Measurements from ENCODE around the gene EIF5B.
"Not testable (repeated sequence)": the region's sequence is repeated elsewhere in the genome, so short reads cannot be mapped to it uniquely, and the experiment has no call there.

Gene EIF5B

GRCh38 chr2:99337113-99338028, at the start of gene EIF5B:
EIF5B (plus strand) TSS chr2:99337389; CDS start chr2:99337555, 166 bp downstream.
- peak; percentile 82 to 85 for DNase-seq (ENCODE audit: extremely low read depth in 1 of 2, low read depth in 1 of 2)

GRCh38 chr2:99297994-99298393, 39.2 kb upstream of the EIF5B start:
- DNase-seq (ENCODE audit: extremely low read depth in 1 of 2, low read depth in 1 of 2): no peak

GRCh38 chr2:99299580-99299979, 37.6 kb upstream of the EIF5B start:
- no peak for DNase-seq (ENCODE audit: extremely low read depth in 1 of 2, low read depth in 1 of 2)

- not testable (repeated sequence) for DNase-seq (ENCODE audit: extremely low read depth in 1 of 2, low read depth in 1 of 2)
Measured at GRCh38 chr2:99301097-99301496, 36.1 kb upstream of the EIF5B start, which contains the start of gene LYG1. LYG1 (minus strand) TSS chr2:99301197; CDS start chr2:99295670, 5,527 bp downstream.

GRCh38 chr2:99317161-99317872, 19.9 kb upstream of the EIF5B start:
- no peak for DNase-seq (ENCODE audit: extremely low read depth in 1 of 2, low read depth in 1 of 2)

- DNase-seq (ENCODE audit: extremely low read depth in 1 of 2, low read depth in 1 of 2): not testable (repeated sequence)
Measured at GRCh38 chr2:99317873-99318200, 19.4 kb upstream of the EIF5B start.

- DNase-seq (ENCODE audit: extremely low read depth in 1 of 2, low read depth in 1 of 2): no peak
Measured at GRCh38 chr2:99325384-99325783, 11.8 kb upstream of the EIF5B start.

GRCh38 chr2:99335911-99336803, 1.0 kb upstream of the EIF5B start, which contains the start of gene TXNDC9:
TXNDC9 (minus strand) TSS chr2:99336333; CDS start chr2:99333210, 3,123 bp downstream.
- peak; percentile 92 to 93 for DNase-seq (ENCODE audit: extremely low read depth in 1 of 2, low read depth in 1 of 2)

GRCh38 chr2:99336804-99337112, 431 bp upstream of the EIF5B start:
- DNase-seq (ENCODE audit: extremely low read depth in 1 of 2, low read depth in 1 of 2): no peak

GRCh38 chr2:99338029-99338585, 918 bp downstream of the EIF5B start:
- DNase-seq (ENCODE audit: extremely low read depth in 1 of 2, low read depth in 1 of 2): no peak

- DNase-seq (ENCODE audit: extremely low read depth in 1 of 2, low read depth in 1 of 2): no peak
Measured at GRCh38 chr2:99340669-99341236, 3.6 kb downstream of the EIF5B start.

- DNase-seq (ENCODE audit: extremely low read depth in 1 of 2, low read depth in 1 of 2): no peak
Measured at GRCh38 chr2:99342536-99342935, 5.3 kb downstream of the EIF5B start.

- DNase-seq (ENCODE audit: extremely low read depth in 1 of 2, low read depth in 1 of 2): not testable (repeated sequence)
Measured at GRCh38 chr2:99345446-99345845, 8.3 kb downstream of the EIF5B start.

GRCh38 chr2:99346218-99346617, 9.0 kb downstream of the EIF5B start:
- DNase-seq (ENCODE audit: extremely low read depth in 1 of 2, low read depth in 1 of 2): no peak

GRCh38 chr2:99348173-99348572, 11.0 kb downstream of the EIF5B start:
- DNase-seq (ENCODE audit: extremely low read depth in 1 of 2, low read depth in 1 of 2): no peak

GRCh38 chr2:99350194-99350593, 13.0 kb downstream of the EIF5B start:
- no peak for DNase-seq (ENCODE audit: extremely low read depth in 1 of 2, low read depth in 1 of 2)

- DNase-seq (ENCODE audit: extremely low read depth in 1 of 2, low read depth in 1 of 2): no peak
Measured at GRCh38 chr2:99354070-99354469, 16.9 kb downstream of the EIF5B start.

GRCh38 chr2:99354825-99355224, 17.6 kb downstream of the EIF5B start:
- not testable (repeated sequence) for DNase-seq (ENCODE audit: extremely low read depth in 1 of 2, low read depth in 1 of 2)

- no peak for DNase-seq (ENCODE audit: extremely low read depth in 1 of 2, low read depth in 1 of 2)
Measured at GRCh38 chr2:99356853-99357252, 19.7 kb downstream of the EIF5B start.

GRCh38 chr2:99365661-99366060, 28.5 kb downstream of the EIF5B start:
- no peak for DNase-seq (ENCODE audit: extremely low read depth in 1 of 2, low read depth in 1 of 2)
